IPS-15b (cell line): Measurements from ENCODE around the gene SLC6A2.
"Not testable (repeated sequence)": the region's sequence is repeated elsewhere in the genome, so short reads cannot be mapped to it uniquely, and the experiment has no call there.

ENCODE experiments used
- H3K27me3 ChIP-seq: one replicate; pipeline ENCODE4 v1.6.1; 2013; ENCODE audit warnings: low read length; ENCODE audit not compliant: control insufficient read depth, insufficient read depth
- H3K36me3 ChIP-seq: one replicate; pipeline ENCODE4 v1.6.1; 2013; ENCODE audit warnings: low read length; ENCODE audit not compliant: control insufficient read depth, insufficient read depth
- H3K4me1 ChIP-seq: one replicate; pipeline ENCODE4 v1.6.1; 2013; ENCODE audit warnings: mild to moderate bottlenecking, low read length; ENCODE audit not compliant: control insufficient read depth, insufficient read depth
- H3K4me3 ChIP-seq: one replicate; pipeline ENCODE4 v1.5.1; 2013; ENCODE audit warnings: low read depth, low read length
- H3K9ac ChIP-seq: one replicate; pipeline ENCODE4 v1.6.1; 2013; ENCODE audit warnings: low read depth, mild to moderate bottlenecking, low read length
- H3K9me3 ChIP-seq: one replicate; pipeline ENCODE4 v1.6.1; 2013; ENCODE audit warnings: mild to moderate bottlenecking, low read length; ENCODE audit not compliant: control insufficient read depth, insufficient read depth

Gene SLC6A2

GRCh38 chr16:55655897-55656681, at the start of gene SLC6A2:
TSS of gene SLC6A2 (plus strand) at chr16:55655988. CDS start at chr16:55656695, 707 bp downstream.
- Histone ChIP-seq H3K36me3 (no peaks in the 10 kb centered on the region), H3K9me3 (no peaks in the 10 kb centered on the region), H3K4me1 (no peaks in the 10 kb centered on the region), H3K4me3 (peak within 1 kb of the TSS; percentile 64), H3K27me3 (peaks cover 82% of the 10 kb centered on the region), H3K9ac (no peak within 1 kb of the TSS)

GRCh38 chr16:55613613-55614335, 42.0 kb upstream of the SLC6A2 start:
- H3K4me1 ChIP-seq: no peaks in the 10 kb centered on the region
- H3K27me3 ChIP-seq: no peaks in the 10 kb centered on the region
- no peaks in the 10 kb centered on the region for H3K36me3 ChIP-seq
- H3K9me3 ChIP-seq: peaks cover 4% of the 10 kb centered on the region
- H3K9ac ChIP-seq: no peak overlapping the region
- H3K4me3 ChIP-seq: no peak overlapping the region

- H3K4me1 ChIP-seq: no peaks in the 10 kb centered on the region
- peaks cover 4% of the 10 kb centered on the region for H3K9me3 ChIP-seq
- no peak overlapping the region for H3K9ac ChIP-seq
- H3K36me3 ChIP-seq: no peaks in the 10 kb centered on the region
- H3K4me3 ChIP-seq: no peak overlapping the region
- no peaks in the 10 kb centered on the region for H3K27me3 ChIP-seq
Measured at GRCh38 chr16:55615071-55615470, 40.7 kb upstream of the SLC6A2 start.

DNA sequence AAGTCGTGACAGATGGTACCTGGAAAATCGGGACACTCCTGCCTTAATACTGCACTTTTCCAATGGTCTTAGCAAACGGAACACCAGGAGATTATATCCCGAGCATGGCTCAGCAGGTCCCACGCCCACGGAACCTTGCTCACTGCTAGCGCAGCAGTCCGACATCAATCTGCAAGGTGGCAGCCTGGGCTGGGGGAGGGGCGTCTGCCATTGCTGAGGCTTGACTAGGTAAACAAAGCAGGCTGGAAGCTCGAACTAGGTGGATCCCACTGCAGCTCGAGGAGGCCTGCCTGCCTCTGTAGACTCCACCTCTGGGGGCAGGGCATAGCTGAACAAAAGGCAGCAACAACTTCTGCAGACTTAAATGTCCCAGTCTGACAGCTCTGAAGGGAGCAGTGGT, 40.1 kb upstream of the SLC6A2 start:
- not testable (repeated sequence) for H3K4me3 ChIP-seq, H3K4me1 ChIP-seq

DNA sequence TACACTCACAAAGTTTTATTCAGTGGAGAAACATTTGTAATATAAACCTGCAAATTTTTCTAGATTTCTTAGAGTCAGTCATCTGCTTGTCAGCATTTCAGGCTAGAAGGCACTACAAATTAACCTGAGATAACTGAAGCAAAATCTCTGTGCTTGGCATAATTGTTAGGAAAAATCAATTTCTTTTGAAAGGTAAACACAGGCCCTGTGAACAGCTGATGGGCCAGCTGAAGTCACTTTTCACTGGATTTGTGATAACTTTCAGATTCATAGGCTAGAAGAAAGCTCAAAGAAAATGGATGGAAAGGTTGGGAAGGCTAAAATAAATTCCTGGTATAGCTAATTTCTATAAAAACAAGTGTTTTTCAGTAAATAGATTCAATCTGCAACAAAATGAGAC, 34.0 kb upstream of the SLC6A2 start:
- Histone ChIP-seq H3K9me3 (no peaks in the 10 kb centered on the region), H3K36me3 (no peaks in the 10 kb centered on the region), H3K4me1 (peaks cover 2% of the 10 kb centered on the region), H3K9ac (no peak overlapping the region), H3K4me3 (no peak overlapping the region), H3K27me3 (no peaks in the 10 kb centered on the region)

More for the DNA sequence above, 40.1 kb upstream of the SLC6A2 start:
- H3K36me3 ChIP-seq, H3K9ac ChIP-seq, H3K27me3 ChIP-seq, H3K9me3 ChIP-seq: not testable (repeated sequence)

DNA sequence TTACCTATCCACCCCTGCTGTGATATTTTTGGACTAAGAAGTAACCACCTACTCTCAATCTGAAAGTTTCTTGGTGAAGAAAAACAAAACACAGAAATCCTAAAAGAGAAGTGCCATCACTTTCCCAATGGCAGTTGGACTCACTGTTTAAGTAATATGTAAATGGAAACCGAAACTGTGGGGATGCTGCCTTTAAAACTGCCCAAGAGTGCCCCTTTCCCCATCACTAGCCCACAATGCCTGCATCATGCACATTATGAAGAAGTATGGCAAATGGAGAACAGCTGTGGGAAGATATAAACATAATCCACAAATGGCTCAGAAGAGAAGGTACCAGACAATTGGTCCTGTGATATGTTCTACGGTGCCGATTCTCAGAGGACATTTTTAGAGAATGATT, 33.5 kb upstream of the SLC6A2 start:
- no peak overlapping the region for H3K4me3 ChIP-seq
- peaks cover 2% of the 10 kb centered on the region for H3K4me1 ChIP-seq
- no peaks in the 10 kb centered on the region for H3K36me3 ChIP-seq
- H3K9ac ChIP-seq: no peak overlapping the region
- H3K27me3 ChIP-seq: no peaks in the 10 kb centered on the region
- no peaks in the 10 kb centered on the region for H3K9me3 ChIP-seq

GRCh38 chr16:55622930-55623561, 32.7 kb upstream of the SLC6A2 start:
- H3K4me3 ChIP-seq: no peak overlapping the region
- H3K27me3 ChIP-seq: no peaks in the 10 kb centered on the region
- H3K9me3 ChIP-seq: no peaks in the 10 kb centered on the region
- H3K36me3 ChIP-seq: no peaks in the 10 kb centered on the region
- H3K4me1 ChIP-seq: peaks cover 2% of the 10 kb centered on the region
- no peak overlapping the region for H3K9ac ChIP-seq

DNA sequence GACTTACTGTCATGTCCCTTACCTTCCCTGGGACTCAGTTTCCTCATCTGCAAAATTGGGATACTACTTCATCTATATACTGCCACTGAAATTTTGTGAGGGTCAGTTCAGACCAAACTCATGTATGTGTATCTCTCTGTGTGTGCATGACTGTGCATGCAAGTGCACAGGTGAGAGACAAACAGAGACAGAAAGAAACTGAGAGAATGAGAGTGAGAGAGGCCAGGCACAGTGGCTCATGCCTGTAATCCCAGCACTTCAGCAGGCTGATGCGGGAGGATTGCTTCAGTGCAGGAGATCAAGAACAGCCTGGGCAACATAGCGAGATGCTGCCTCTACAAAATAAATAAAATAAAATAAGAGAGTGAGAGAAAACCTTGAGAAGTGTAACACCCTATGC, 32.1 kb upstream of the SLC6A2 start:
- no peaks in the 10 kb centered on the region for H3K36me3 ChIP-seq
- no peak overlapping the region for H3K4me3 ChIP-seq
- H3K4me1 ChIP-seq: peaks cover 2% of the 10 kb centered on the region
- no peak overlapping the region for H3K9ac ChIP-seq
- H3K9me3 ChIP-seq: no peaks in the 10 kb centered on the region
- H3K27me3 ChIP-seq: no peaks in the 10 kb centered on the region

DNA sequence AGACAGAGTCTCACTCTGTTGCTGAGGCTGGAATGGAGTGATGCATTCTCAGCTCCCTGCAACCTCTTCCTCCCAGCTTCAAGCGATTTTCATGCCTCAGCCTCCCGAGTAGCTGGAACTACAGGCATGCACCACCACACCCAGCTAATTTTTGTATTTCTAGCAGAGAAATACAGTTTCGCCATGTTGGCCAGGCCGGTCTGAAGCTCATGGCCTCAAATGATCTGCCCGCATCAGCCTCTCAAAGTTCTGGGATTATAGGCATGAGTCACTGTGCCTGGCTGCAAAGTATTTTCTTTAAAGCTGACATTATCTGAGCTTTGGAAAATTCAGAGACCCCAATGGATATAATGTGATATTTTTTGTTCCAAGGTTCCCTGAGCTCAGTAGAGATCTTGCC, 31.1 kb upstream of the SLC6A2 start:
- peaks cover 4% of the 10 kb centered on the region for H3K9me3 ChIP-seq
- no peaks in the 10 kb centered on the region for H3K36me3 ChIP-seq
- no peak overlapping the region for H3K9ac ChIP-seq
- H3K27me3 ChIP-seq: no peaks in the 10 kb centered on the region
- H3K4me1 ChIP-seq: peaks cover 2% of the 10 kb centered on the region
- no peak overlapping the region for H3K4me3 ChIP-seq

GRCh38 chr16:55625843-55626242, 29.9 kb upstream of the SLC6A2 start:
- peaks cover 2% of the 10 kb centered on the region for H3K4me1 ChIP-seq
- no peak overlapping the region for H3K9ac ChIP-seq
- H3K9me3 ChIP-seq: peaks cover 4% of the 10 kb centered on the region
- H3K4me3 ChIP-seq: no peak overlapping the region
- no peaks in the 10 kb centered on the region for H3K27me3 ChIP-seq
- H3K36me3 ChIP-seq: no peaks in the 10 kb centered on the region

- peaks cover 6% of the 10 kb centered on the region for H3K9me3 ChIP-seq
- no peaks in the 10 kb centered on the region for H3K27me3 ChIP-seq
- no peaks in the 10 kb centered on the region for H3K36me3 ChIP-seq
- no peak overlapping the region for H3K9ac ChIP-seq
- no peak overlapping the region for H3K4me3 ChIP-seq
- no peaks in the 10 kb centered on the region for H3K4me1 ChIP-seq
Measured at GRCh38 chr16:55628306-55628968, 27.4 kb upstream of the SLC6A2 start.
